ENCODE data around the gene DDC. TPM values are rescaled to one million over a fixed set of nuclear protein-coding genes. Genes with fewer than 3 reads are reported as not detected.
"Not testable (repeated sequence)": the region's sequence is repeated elsewhere in the genome, so short reads cannot be mapped to it uniquely, and the experiment has no call there.

The DDC gene
- total RNA-seq, 1 donor from 2014 or later: not detected

- Mint-ChIP-seq H3K4me3 (no peak overlapping the region), H3K27ac (no peak overlapping the region), H3K9me3 (peaks cover 11% of the 10 kb centered on the region), H3K4me1 (peaks cover 10% of the 10 kb centered on the region), H3K27me3 (ENCODE audit: low read depth) (no peaks in the 10 kb centered on the region), H3K36me3 (peaks cover 31% of the 10 kb centered on the region)
- no peak for DNase-seq (ENCODE audit: low spot score in 2 of 2, unreplicated experiment in 2 of 2)
- TF ChIP-seq CTCF (IDR thresholded peaks at IDR 0.05; ENCODE audit: unreplicated experiment): no peak
Observed at GRCh38 chr7:50588937-50589336, 23.7 kb upstream of the DDC start.

- TF ChIP-seq CTCF (IDR thresholded peaks at IDR 0.05; ENCODE audit: unreplicated experiment): no peak
- H3K27me3 Mint-ChIP-seq (ENCODE audit: low read depth): no peaks in the 10 kb centered on the region
- H3K4me3 Mint-ChIP-seq: no peak overlapping the region
- DNase-seq (ENCODE audit: low spot score in 2 of 2, unreplicated experiment in 2 of 2): no peak
- no peak overlapping the region for H3K27ac Mint-ChIP-seq
- H3K4me1 Mint-ChIP-seq: peaks cover 10% of the 10 kb centered on the region
- peaks cover 30% of the 10 kb centered on the region for H3K36me3 Mint-ChIP-seq
- peaks cover 23% of the 10 kb centered on the region for H3K9me3 Mint-ChIP-seq
Observed at GRCh38 chr7:50587737-50588136, 22.5 kb upstream of the DDC start.

- no peaks in the 10 kb centered on the region for H3K27me3 Mint-ChIP-seq (ENCODE audit: low read depth)
- no peak for TF ChIP-seq CTCF (IDR thresholded peaks at IDR 0.05; ENCODE audit: unreplicated experiment)
- peak; percentile 40 to 51 for DNase-seq (ENCODE audit: low spot score in 2 of 2, unreplicated experiment in 2 of 2)
- H3K4me1 Mint-ChIP-seq: peaks cover 10% of the 10 kb centered on the region
- peaks cover 34% of the 10 kb centered on the region for H3K9me3 Mint-ChIP-seq
- peak overlapping the region; percentile 30 for H3K27ac Mint-ChIP-seq
- no peak overlapping the region for H3K4me3 Mint-ChIP-seq
- peaks cover 4% of the 10 kb centered on the region for H3K36me3 Mint-ChIP-seq
Observed at GRCh38 chr7:50584793-50585408, 19.7 kb upstream of the DDC start.

GRCh38 chr7:50584386-50584785 is 19.2 kb upstream of the DDC start:
- H3K9me3 Mint-ChIP-seq: peaks cover 34% of the 10 kb centered on the region
- H3K4me3 Mint-ChIP-seq: no peak overlapping the region
- peaks cover 4% of the 10 kb centered on the region for H3K36me3 Mint-ChIP-seq
- TF ChIP-seq CTCF (IDR thresholded peaks at IDR 0.05; ENCODE audit: unreplicated experiment): no peak
- H3K4me1 Mint-ChIP-seq: peaks cover 10% of the 10 kb centered on the region
- H3K27me3 Mint-ChIP-seq (ENCODE audit: low read depth): no peaks in the 10 kb centered on the region
- no peak for DNase-seq (ENCODE audit: low spot score in 2 of 2, unreplicated experiment in 2 of 2)
- no peak overlapping the region for H3K27ac Mint-ChIP-seq

GRCh38 chr7:50583295-50583694 is 18.1 kb upstream of the DDC start:
- not testable (repeated sequence) for H3K27ac Mint-ChIP-seq; H3K4me3 Mint-ChIP-seq; DNase-seq (ENCODE audit: low spot score in 2 of 2, unreplicated experiment in 2 of 2); H3K36me3 Mint-ChIP-seq; H3K27me3 Mint-ChIP-seq (ENCODE audit: low read depth)
- H3K9me3 Mint-ChIP-seq: peaks cover 34% of the 10 kb centered on the region
- peaks cover 10% of the 10 kb centered on the region for H3K4me1 Mint-ChIP-seq

- H3K36me3 Mint-ChIP-seq; H3K27me3 Mint-ChIP-seq (ENCODE audit: low read depth); H3K4me3 Mint-ChIP-seq; H3K27ac Mint-ChIP-seq; DNase-seq (ENCODE audit: low spot score in 2 of 2, unreplicated experiment in 2 of 2): not testable (repeated sequence)
- H3K4me1 Mint-ChIP-seq: peaks cover 10% of the 10 kb centered on the region
- peaks cover 36% of the 10 kb centered on the region for H3K9me3 Mint-ChIP-seq
Observed at GRCh38 chr7:50582271-50582670, 17.1 kb upstream of the DDC start.

- not testable (repeated sequence) for H3K27ac Mint-ChIP-seq; DNase-seq (ENCODE audit: low spot score in 2 of 2, unreplicated experiment in 2 of 2); H3K4me3 Mint-ChIP-seq; H3K36me3 Mint-ChIP-seq; H3K27me3 Mint-ChIP-seq (ENCODE audit: low read depth)
- Mint-ChIP-seq H3K9me3 (peaks cover 37% of the 10 kb centered on the region), H3K4me1 (peaks cover 10% of the 10 kb centered on the region)
Observed at GRCh38 chr7:50580666-50581065, 15.5 kb upstream of the DDC start.
